Activated CD8-positive, alpha-beta memory T cell treated with anti-CD3 and anti-CD28 coated beads, Interleukin-2, amount 50 U/mL, for 4 hours (primary cell): Measurements from ENCODE around the gene TLCD2.
"Not testable (repeated sequence)": the region's sequence is repeated elsewhere in the genome, so short reads cannot be mapped to it uniquely, and the experiment has no call there.

Experiments used
- DNase-seq: peaks from one replicate; pipeline ENCODE4 v3.0.0-alpha.2; 2020

Gene TLCD2

GRCh38 chr17:1684378-1685189 is 25.6 kb downstream of the TLCD2 start, which contains the start of gene PRPF8:
Gene PRPF8 (minus strand): TSS chr17:1684867. CDS start chr17:1684571, 296 bp downstream.
- peak; percentile 98 for DNase-seq

GRCh38 chr17:1683459-1683858 is 26.7 kb downstream of the TLCD2 start:
- DNase-seq = no peak

GRCh38 chr17:1676401-1676800 is 33.8 kb downstream of the TLCD2 start:
- no peak for DNase-seq

- DNase-seq = no peak
Observed at GRCh38 chr17:1673041-1673785, 37.0 kb downstream of the TLCD2 start.

- not testable (repeated sequence) for DNase-seq
Observed at GRCh38 chr17:1663934-1664333, 46.2 kb downstream of the TLCD2 start.

- no peak for DNase-seq
Observed at GRCh38 chr17:1661045-1661444, 49.1 kb downstream of the TLCD2 start.

- no peak for DNase-seq
Observed at GRCh38 chr17:1658100-1658499, 52.1 kb downstream of the TLCD2 start.

- no peak for DNase-seq
Observed at GRCh38 chr17:1653735-1654134, 56.4 kb downstream of the TLCD2 start.

GRCh38 chr17:1652794-1653193 is 57.4 kb downstream of the TLCD2 start:
- DNase-seq = not testable (repeated sequence)
